ENCODE results near the gene PPIA. TPM values are rescaled to one million over a fixed set of nuclear protein-coding genes. Genes with fewer than 3 reads are reported as not detected.
A peak's percentile ranks its signal among the peaks of the same experiment; 100 is the strongest.

PPIA gene
- total RNA-seq, 1 experiment from 2014 or later: 2,465 TPM

GRCh38 chr7:44847920-44848634 is 51.6 kb downstream of the PPIA start, which contains the start of gene H2AZ2:
TSS of gene H2AZ2 (minus strand) at chr7:44848087. CDS start at chr7:44847971, 116 bp downstream.
- Mint-ChIP-seq H3K27ac (peak within 1 kb of the TSS; percentile 99), H3K27me3 (ENCODE audit: low read depth) (no peaks in the 10 kb centered on the region; the same call in 1 of the 2 replicates), H3K4me3 (peak within 1 kb of the TSS; percentile 99), H3K9me3 (no peaks in the 10 kb centered on the region), H3K36me3 (no peaks in the 10 kb centered on the region), H3K4me1 (peaks cover 13% of the 10 kb centered on the region)
- ChIA-PET POLR2A (interaction anchor here (0.6 to 2.4 kb wide), 16 partner anchors 9 to 266 kb away, joined by 3 to 10 read pairs (median 4); partner anchors contain the start of genes OGDH, PPIA, PURB and TMED4), CTCF (interaction anchor here (0.6 to 2.0 kb wide), 19 partner anchors 9 to 288 kb away, joined by 3 to 18 read pairs (median 4); partner anchors contain the start of genes PPIA, PURB, TBRG4 and TMED4)
- ATAC-seq (peak; percentile 93), DNase-seq (ENCODE audit: low spot score) (peak; percentile 100)
- TF ChIP-seq, protein P1, sequence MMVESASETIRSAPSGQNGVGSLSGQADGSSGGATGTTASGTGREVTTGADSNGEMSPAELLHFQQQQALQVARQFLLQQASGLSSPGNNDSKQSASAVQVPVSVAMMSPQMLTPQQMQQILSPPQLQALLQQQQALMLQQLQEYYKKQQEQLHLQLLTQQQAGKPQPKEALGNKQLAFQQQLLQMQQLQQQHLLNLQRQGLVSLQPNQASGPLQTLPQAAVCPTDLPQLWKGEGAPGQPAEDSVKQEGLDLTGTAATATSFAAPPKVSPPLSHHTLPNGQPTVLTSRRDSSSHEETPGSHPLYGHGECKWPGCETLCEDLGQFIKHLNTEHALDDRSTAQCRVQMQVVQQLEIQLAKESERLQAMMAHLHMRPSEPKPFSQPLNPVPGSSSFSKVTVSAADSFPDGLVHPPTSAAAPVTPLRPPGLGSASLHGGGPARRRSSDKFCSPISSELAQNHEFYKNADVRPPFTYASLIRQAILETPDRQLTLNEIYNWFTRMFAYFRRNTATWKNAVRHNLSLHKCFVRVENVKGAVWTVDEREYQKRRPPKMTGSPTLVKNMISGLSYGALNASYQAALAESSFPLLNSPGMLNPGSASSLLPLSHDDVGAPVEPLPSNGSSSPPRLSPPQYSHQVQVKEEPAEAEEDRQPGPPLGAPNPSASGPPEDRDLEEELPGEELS (CRISPR knock-in tag; IDR thresholded peaks at IDR 0.05): peak; percentile 73; the same call in 1 of the 2 replicates
- TF ChIP-seq USF2 (CRISPR knock-in tag; IDR thresholded peaks at IDR 0.05) (peak; percentile 76), ZNF232 (CRISPR knock-in tag; IDR thresholded peaks at IDR 0.05) (no peak), MAX (CRISPR knock-in tag; IDR thresholded peaks at IDR 0.05) (peak; percentile 57), GABPB1 (CRISPR knock-in tag; IDR thresholded peaks at IDR 0.05) (peak; percentile 94), TP53 (CRISPR knock-in tag; IDR thresholded peaks at IDR 0.05) (0 out of 2 replicates have a peak, but pooled peaks have one; percentile 67), CBFB (CRISPR knock-in tag; IDR thresholded peaks at IDR 0.05; ENCODE audit: low read depth) (no peak), MLX (CRISPR knock-in tag; IDR thresholded peaks at IDR 0.05) (no peak), ZBTB21 (CRISPR knock-in tag; IDR thresholded peaks at IDR 0.05; ENCODE audit: borderline replicate concordance) (no peak), TEAD1 (CRISPR knock-in tag; IDR thresholded peaks at IDR 0.05) (peak; percentile 51; the same call in 1 of the 2 replicates), CREB1 (CRISPR knock-in tag; IDR thresholded peaks at IDR 0.05) (no peak), E2F4 (CRISPR knock-in tag; IDR thresholded peaks at IDR 0.05; ENCODE audit: borderline replicate concordance, low read depth) (peak; percentile 56; the same call in 1 of the 2 replicates), HMGXB4 (CRISPR knock-in tag; IDR thresholded peaks at IDR 0.05) (peak; percentile 15; the same call in 1 of the 2 replicates), GRHL2 (CRISPR knock-in tag; IDR thresholded peaks at IDR 0.05; ENCODE audit: insufficient replicate concordance, severe bottlenecking) (no peak), SP1 (CRISPR knock-in tag; conservative IDR thresholded peaks at IDR 0.05) (peak; percentile 99)
- TF ChIP-seq, protein P2, sequence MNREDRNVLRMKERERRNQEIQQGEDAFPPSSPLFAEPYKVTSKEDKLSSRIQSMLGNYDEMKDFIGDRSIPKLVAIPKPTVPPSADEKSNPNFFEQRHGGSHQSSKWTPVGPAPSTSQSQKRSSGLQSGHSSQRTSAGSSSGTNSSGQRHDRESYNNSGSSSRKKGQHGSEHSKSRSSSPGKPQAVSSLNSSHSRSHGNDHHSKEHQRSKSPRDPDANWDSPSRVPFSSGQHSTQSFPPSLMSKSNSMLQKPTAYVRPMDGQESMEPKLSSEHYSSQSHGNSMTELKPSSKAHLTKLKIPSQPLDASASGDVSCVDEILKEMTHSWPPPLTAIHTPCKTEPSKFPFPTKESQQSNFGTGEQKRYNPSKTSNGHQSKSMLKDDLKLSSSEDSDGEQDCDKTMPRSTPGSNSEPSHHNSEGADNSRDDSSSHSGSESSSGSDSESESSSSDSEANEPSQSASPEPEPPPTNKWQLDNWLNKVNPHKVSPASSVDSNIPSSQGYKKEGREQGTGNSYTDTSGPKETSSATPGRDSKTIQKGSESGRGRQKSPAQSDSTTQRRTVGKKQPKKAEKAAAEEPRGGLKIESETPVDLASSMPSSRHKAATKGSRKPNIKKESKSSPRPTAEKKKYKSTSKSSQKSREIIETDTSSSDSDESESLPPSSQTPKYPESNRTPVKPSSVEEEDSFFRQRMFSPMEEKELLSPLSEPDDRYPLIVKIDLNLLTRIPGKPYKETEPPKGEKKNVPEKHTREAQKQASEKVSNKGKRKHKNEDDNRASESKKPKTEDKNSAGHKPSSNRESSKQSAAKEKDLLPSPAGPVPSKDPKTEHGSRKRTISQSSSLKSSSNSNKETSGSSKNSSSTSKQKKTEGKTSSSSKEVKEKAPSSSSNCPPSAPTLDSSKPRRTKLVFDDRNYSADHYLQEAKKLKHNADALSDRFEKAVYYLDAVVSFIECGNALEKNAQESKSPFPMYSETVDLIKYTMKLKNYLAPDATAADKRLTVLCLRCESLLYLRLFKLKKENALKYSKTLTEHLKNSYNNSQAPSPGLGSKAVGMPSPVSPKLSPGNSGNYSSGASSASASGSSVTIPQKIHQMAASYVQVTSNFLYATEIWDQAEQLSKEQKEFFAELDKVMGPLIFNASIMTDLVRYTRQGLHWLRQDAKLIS (CRISPR knock-in tag; IDR thresholded peaks at IDR 0.05; ENCODE audit: borderline replicate concordance): no peak
- TF ChIP-seq, protein P3, sequence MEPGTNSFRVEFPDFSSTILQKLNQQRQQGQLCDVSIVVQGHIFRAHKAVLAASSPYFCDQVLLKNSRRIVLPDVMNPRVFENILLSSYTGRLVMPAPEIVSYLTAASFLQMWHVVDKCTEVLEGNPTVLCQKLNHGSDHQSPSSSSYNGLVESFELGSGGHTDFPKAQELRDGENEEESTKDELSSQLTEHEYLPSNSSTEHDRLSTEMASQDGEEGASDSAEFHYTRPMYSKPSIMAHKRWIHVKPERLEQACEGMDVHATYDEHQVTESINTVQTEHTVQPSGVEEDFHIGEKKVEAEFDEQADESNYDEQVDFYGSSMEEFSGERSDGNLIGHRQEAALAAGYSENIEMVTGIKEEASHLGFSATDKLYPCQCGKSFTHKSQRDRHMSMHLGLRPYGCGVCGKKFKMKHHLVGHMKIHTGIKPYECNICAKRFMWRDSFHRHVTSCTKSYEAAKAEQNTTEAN (CRISPR knock-in tag; IDR thresholded peaks at IDR 0.05): 0 out of 2 replicates have a peak, but pooled peaks have one; percentile 25
- TF ChIP-seq, protein P4, sequence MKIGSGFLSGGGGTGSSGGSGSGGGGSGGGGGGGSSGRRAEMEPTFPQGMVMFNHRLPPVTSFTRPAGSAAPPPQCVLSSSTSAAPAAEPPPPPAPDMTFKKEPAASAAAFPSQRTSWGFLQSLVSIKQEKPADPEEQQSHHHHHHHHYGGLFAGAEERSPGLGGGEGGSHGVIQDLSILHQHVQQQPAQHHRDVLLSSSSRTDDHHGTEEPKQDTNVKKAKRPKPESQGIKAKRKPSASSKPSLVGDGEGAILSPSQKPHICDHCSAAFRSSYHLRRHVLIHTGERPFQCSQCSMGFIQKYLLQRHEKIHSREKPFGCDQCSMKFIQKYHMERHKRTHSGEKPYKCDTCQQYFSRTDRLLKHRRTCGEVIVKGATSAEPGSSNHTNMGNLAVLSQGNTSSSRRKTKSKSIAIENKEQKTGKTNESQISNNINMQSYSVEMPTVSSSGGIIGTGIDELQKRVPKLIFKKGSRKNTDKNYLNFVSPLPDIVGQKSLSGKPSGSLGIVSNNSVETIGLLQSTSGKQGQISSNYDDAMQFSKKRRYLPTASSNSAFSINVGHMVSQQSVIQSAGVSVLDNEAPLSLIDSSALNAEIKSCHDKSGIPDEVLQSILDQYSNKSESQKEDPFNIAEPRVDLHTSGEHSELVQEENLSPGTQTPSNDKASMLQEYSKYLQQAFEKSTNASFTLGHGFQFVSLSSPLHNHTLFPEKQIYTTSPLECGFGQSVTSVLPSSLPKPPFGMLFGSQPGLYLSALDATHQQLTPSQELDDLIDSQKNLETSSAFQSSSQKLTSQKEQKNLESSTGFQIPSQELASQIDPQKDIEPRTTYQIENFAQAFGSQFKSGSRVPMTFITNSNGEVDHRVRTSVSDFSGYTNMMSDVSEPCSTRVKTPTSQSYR (CRISPR knock-in tag; IDR thresholded peaks at IDR 0.05): no peak

Measured in WTC11 (cell line).